CD14-positive monocyte (primary cell): ENCODE results near the gene PCSK7. TPM values are rescaled to one million over a fixed set of nuclear protein-coding genes. Genes with fewer than 3 reads are reported as not detected.

Experiments
- DNase-seq, 3 donors: peaks; one replicate each; pipeline ENCODE4 v3.0.0-alpha.2; 2011 to 2022
- H2AFZ ChIP-seq: 2 replicates; pipeline ENCODE4 v1.6.0; 2012; ENCODE audit warnings: mild to moderate bottlenecking, low read depth, low read length, inconsistent platforms; ENCODE audit not compliant: insufficient read depth, poor library complexity, severe bottlenecking
- H3K27ac ChIP-seq, 2 donors: 1 replicate in 1 of 2; 2 replicates in 1 of 2; pipeline ENCODE4 v1.5.1; 2012 to 2013; ENCODE audit warnings: low read length in 2 of 2, control low read depth in 1 of 2, inconsistent platforms in 1 of 2, low read depth in 1 of 2, mild to moderate bottlenecking in 1 of 2
- H3K27me3 ChIP-seq, 2 donors: one replicate each; pipeline versions ENCODE4 v1.6.0 to v1.6.1; 2011 to 2013; ENCODE audit warnings: low read length in 2 of 2; ENCODE audit not compliant: control insufficient read depth in 2 of 2, insufficient read depth in 2 of 2
- H3K36me3 ChIP-seq, 2 donors: replicated peaks in 1 of 2; 1 replicate in 1 of 2; 2 replicates in 1 of 2; pipeline versions ENCODE4 v1.5.1 to v1.6.1; 2012 to 2013; ENCODE audit warnings: low read length in 2 of 2, control low read depth in 1 of 2, inconsistent platforms in 1 of 2, mild to moderate bottlenecking in 1 of 2; ENCODE audit not compliant: insufficient read depth in 2 of 2, control insufficient read depth in 1 of 2
- H3K4me1 ChIP-seq, 2 donors: 1 replicate in 1 of 2; 2 replicates in 1 of 2; pipeline versions ENCODE4 v1.5.1 to v1.6.1; 2012 to 2013; ENCODE audit warnings: low read length in 2 of 2, control low read depth in 1 of 2, inconsistent platforms in 1 of 2, mild to moderate bottlenecking in 1 of 2, moderate library complexity in 1 of 2; ENCODE audit not compliant: insufficient read depth in 2 of 2, control insufficient read depth in 1 of 2
- H3K4me2 ChIP-seq: replicated peaks from 2 replicates; pipeline ENCODE3; 2012; ENCODE audit warnings: low read length, moderate library complexity, mild to moderate bottlenecking; ENCODE audit not compliant: poor library complexity, severe bottlenecking; ENCODE audit errors: extremely low read depth
- H3K4me3 ChIP-seq, 3 experiments: fragments of 200-600 bp in 1 of 3; sonication (generic) in 1 of 3; replicated peaks in 1 of 3; 1 replicate in 2 of 3; 2 replicates in 1 of 3; pipeline ENCODE4 v1.5.1; 2011 to 2013; ENCODE audit warnings: low read length in 3 of 3, mild to moderate bottlenecking in 3 of 3, control low read depth in 2 of 3, low read depth in 2 of 3, inconsistent platforms in 1 of 3, moderate library complexity in 1 of 3
- H3K79me2 ChIP-seq: 2 replicates; pipeline ENCODE4 v1.6.0; 2012; ENCODE audit warnings: mild to moderate bottlenecking, control low read depth, inconsistent platforms, low read length, moderate library complexity; ENCODE audit not compliant: insufficient read depth
- H3K9ac ChIP-seq: 2 replicates; pipeline ENCODE4 v1.6.0; 2017; ENCODE audit warnings: low read length, mild to moderate bottlenecking; ENCODE audit not compliant: insufficient read depth, poor library complexity, severe bottlenecking
- H3K9me3 ChIP-seq, 2 donors: replicated peaks in 1 of 2; 1 replicate in 1 of 2; 2 replicates in 1 of 2; pipeline versions ENCODE4 v1.5.1 to v1.6.1; 2012 to 2013; ENCODE audit warnings: low read length in 2 of 2, control low read depth in 1 of 2; ENCODE audit not compliant: control insufficient read depth in 1 of 2, insufficient read depth in 1 of 2
- H4K20me1 ChIP-seq: 2 replicates; pipeline ENCODE4 v1.6.0; 2012; ENCODE audit warnings: mild to moderate bottlenecking, low read length, control low read depth, moderate library complexity; ENCODE audit not compliant: insufficient read depth
- H3K27ac Mint-ChIP-seq, 7 donors: one replicate each; pipeline ENCODE4 v1.8.0; 2020; ENCODE audit warnings: mild to moderate bottlenecking in 7 of 7, mixed read lengths in 7 of 7, moderate library complexity in 6 of 7, inconsistent platforms in 2 of 7
- H3K27me3 Mint-ChIP-seq, 3 donors: one replicate each; pipeline ENCODE4 v1.8.0; 2021 to 2022; ENCODE audit warnings: low read depth in 3 of 3, mild to moderate bottlenecking in 3 of 3, mixed read lengths in 3 of 3, moderate library complexity in 3 of 3, inconsistent platforms in 1 of 3
- H3K36me3 Mint-ChIP-seq, 2 donors: one replicate each; pipeline ENCODE4 v1.8.0; 2020; ENCODE audit warnings: mixed read lengths in 2 of 2, inconsistent platforms in 1 of 2, mild to moderate bottlenecking in 1 of 2
- H3K4me1 Mint-ChIP-seq: one replicate; pipeline ENCODE4 v1.8.0; 2020; ENCODE audit warnings: mild to moderate bottlenecking, mixed read lengths
- H3K4me3 Mint-ChIP-seq, 2 donors: one replicate each; pipeline ENCODE4 v1.8.0; 2020; ENCODE audit warnings: mild to moderate bottlenecking in 2 of 2, mixed read lengths in 2 of 2, moderate library complexity in 1 of 2
- H3K9me3 Mint-ChIP-seq, 7 donors: one replicate each; pipeline ENCODE4 v1.8.0; 2020 to 2022; ENCODE audit warnings: mixed read lengths in 7 of 7, mild to moderate bottlenecking in 6 of 7, moderate library complexity in 6 of 7, inconsistent platforms in 2 of 7
- CTCF ChIP-seq: fragments of 200-600 bp; IDR thresholded peaks from one replicate; pipeline ENCODE4 v1.8.0; 2022; ENCODE audit warnings: antibody characterized with exemption, mild to moderate bottlenecking
- WGBS: methylation state at CpG from one replicate; pipeline ENCODE4 v1.1.5; 2013; ENCODE audit warnings: missing lambda C conversion rate; ENCODE audit not compliant: insufficient coverage; 5-methylcytosine and 5-hydroxymethylcytosine counted together
- intact Hi-C, 2 donors: fragments of 100-400 bp; cut with micrococcal nuclease; formaldehyde crosslinking; loops; one replicate each; pipeline versions ENCODE4 v1.15.0 to v1.15.1; 2023
- polyA plus RNA-seq, 3 donors: library from polyadenylated mRNA; depleted of rRNA in 1 of 3; unstranded in 2 of 3; stranded (reverse) in 1 of 3; fragments of 300-500 nt in 2 of 3; fragments of >200 nt in 1 of 3; fragmentation: Illumina TruSeq in 2 of 3; gene quantifications; 1 replicate in 2 of 3; 2 replicates in 1 of 3; pipeline ENCODE4 v1.2.3, GENCODE V29; 2012 to 2021
- small RNA-seq: library from RNA; depleted of rRNA; stranded (forward); fragments of <200 nt; gene quantifications from one replicate; pipeline ENCODE3, GENCODE V24; 2012; ENCODE audit warnings: low read depth; ENCODE audit not compliant: insufficient read length

The PCSK7 gene
- polyA plus RNA-seq, 3 donors: 6.1 to 93.8 (median 9.5) TPM

- no peaks in the 10 kb centered on the region for H3K27me3 Mint-ChIP-seq
- Histone ChIP-seq H3K4me2 (no peak overlapping the region), H3K4me3 (no peak overlapping the region), H3K4me1 (no peaks in the 10 kb centered on the region), H3K27me3 (no peaks in the 10 kb centered on the region), H3K79me2 (peaks cover 99% of the 10 kb centered on the region), H3K9me3 (no peaks in the 10 kb centered on the region), H2AFZ (no peak overlapping the region), H3K9ac (no peak overlapping the region), H3K27ac (no peak overlapping the region), H3K36me3 (peaks cover 36 to 91% of the 10 kb centered on the region in 2 donors), H4K20me1 (peaks cover 100% of the 10 kb centered on the region)
- H3K36me3 Mint-ChIP-seq: peaks cover 39 to 77% of the 10 kb centered on the region in 2 donors
- WGBS: no CpG with 5 or more reads among the region's 5 CpGs
- no peak for DNase-seq
- H3K9me3 Mint-ChIP-seq: peaks cover 0 to 2% (median 0%) of the 10 kb centered on the region in 7 donors
- H3K4me1 Mint-ChIP-seq: peaks cover 12% of the 10 kb centered on the region
- H3K27ac Mint-ChIP-seq: no peak overlapping the region
- intact Hi-C loops: no loop called here
- no peak for TF ChIP-seq CTCF
- no peak overlapping the region for H3K4me3 Mint-ChIP-seq
Measured at GRCh38 chr11:117154468-117154867, 77.4 kb downstream of the PCSK7 start.

Small RNAs within 50 kb of the gene (small RNA-seq; reads per million reads assigned to genes)
- gene RF00564: not detected

Other genes with a start within 250 kb of the PCSK7 start
- 100 to 1,000 TPM in 1 of 3 donors, 10 to 100 TPM in 2; 18.3 to 142 (median 20.0) TPM for gene SIK3, start 133.6 kb downstream of the PCSK7 start, polyA plus RNA-seq
- gene PAFAH1B2, start 87.8 kb downstream of the PCSK7 start, polyA plus RNA-seq: 10 to 100 TPM; 16.9 to 25.1 (median 23.7) TPM
- 100 to 1,000 TPM in 1 of 3 donors, 10 to 100 TPM in 2; 21.8 to 177 (median 41.8) TPM for gene SIDT2, start 53.3 kb downstream of the PCSK7 start, polyA plus RNA-seq
- gene TAGLN, start 32.7 kb downstream of the PCSK7 start, polyA plus RNA-seq: 100 to 1,000 TPM in 1 of 3 donors, 1 to 10 TPM in 2; 3.6 to 113 (median 4.0) TPM
- gene RNF214, start 598 bp upstream of the PCSK7 start, polyA plus RNA-seq: 10 to 100 TPM in 1 of 3 donors, 1 to 10 TPM in 2; 6.4 to 13.8 (median 7.8) TPM
- gene BACE1-AS, start 59.3 kb upstream of the PCSK7 start, polyA plus RNA-seq: 1 to 10 TPM in 1 of 3 donors, not detected in 2; 2.7 TPM
- 1 to 10 TPM; 1.6 to 9.1 (median 3.1) TPM for gene BACE1, start 84.2 kb upstream of the PCSK7 start, polyA plus RNA-seq
- gene CEP164, start 95.8 kb upstream of the PCSK7 start, polyA plus RNA-seq: 10 to 100 TPM in 1 of 3 donors, 1 to 10 TPM in 2; 4.3 to 32.1 (median 8.0) TPM